NCI-H226 (cell line): ENCODE measurements around the gene SCN9A.
"Not testable (repeated sequence)": the region's sequence is repeated elsewhere in the genome, so short reads cannot be mapped to it uniquely, and the experiment has no call there.

Experiments used
- DNase-seq: peaks from one replicate; pipeline ENCODE4 v3.0.0-alpha.2; 2015

The SCN9A gene

DNA sequence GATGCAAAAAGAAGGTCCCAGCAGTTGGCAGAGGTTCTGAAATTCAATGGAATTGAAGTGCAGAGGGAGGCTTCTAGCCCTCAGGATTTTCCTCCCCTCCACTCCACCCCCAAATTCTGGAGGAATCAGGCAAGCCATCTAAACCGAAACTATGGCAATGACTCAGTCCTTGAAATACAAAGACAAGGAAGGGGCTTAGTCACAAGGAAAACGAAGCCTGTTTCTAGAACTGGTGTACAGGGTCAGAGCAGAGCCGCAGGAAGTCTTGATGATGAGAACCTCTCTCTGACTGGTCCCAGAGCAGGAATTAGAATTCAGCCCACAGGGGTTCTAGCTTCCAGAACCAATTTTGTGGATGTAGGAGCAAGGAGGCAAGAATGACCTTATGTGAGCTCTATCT, 136.2 kb downstream of the SCN9A start:
- DNase-seq = peak; percentile 69

DNA sequence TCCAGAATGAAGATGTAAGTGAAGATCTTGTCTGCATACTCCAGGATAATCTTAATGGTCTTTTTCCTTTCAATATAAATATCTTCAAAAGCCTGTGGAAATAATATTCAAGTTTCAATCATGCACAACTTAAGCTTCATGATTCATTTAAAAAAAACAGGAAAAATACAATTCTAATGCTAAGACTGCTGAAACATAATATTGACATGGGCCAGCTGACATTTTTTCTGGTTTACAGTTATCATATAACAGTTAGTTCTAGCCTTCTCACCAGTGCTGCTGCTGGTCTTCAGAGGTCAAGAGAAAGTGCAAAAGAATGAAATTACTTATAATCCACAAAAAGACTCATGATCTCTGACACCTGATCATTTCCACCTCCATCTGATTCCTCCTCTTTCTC, 137.6 kb downstream of the SCN9A start:
- no peak for DNase-seq

GRCh38 chr2:166234112-166234846, 141.5 kb downstream of the SCN9A start:
- DNase-seq = peak; percentile 58

- DNase-seq = no peak
These were observed 142.5 kb downstream of the SCN9A start for GRCh38 chr2:166233244-166233643.

DNA sequence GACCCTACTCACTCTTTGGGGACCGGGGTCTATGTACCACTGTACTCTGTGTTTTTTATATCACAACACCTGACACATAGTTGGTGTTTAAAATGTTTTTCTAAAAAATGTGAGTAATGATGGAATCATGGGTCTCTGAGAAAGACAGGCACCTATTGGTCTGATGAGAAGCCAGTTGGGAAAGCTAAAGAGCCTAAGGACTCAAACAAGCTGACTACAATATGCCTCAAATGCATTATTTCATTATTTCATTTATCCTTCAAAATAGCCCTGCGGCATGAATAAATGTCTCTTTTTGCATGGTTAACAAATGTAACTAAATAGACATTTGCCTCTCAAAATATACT, 145.0 kb downstream of the SCN9A start:
- no peak for DNase-seq

- peak; percentile 60 for DNase-seq
These were observed 145.6 kb downstream of the SCN9A start for GRCh38 chr2:166230024-166230723.

GRCh38 chr2:166229678-166230023, 146.1 kb downstream of the SCN9A start:
- DNase-seq = no peak

GRCh38 chr2:166224197-166224596, 151.5 kb downstream of the SCN9A start:
- no peak for DNase-seq

- no peak for DNase-seq
These were observed 152.4 kb downstream of the SCN9A start for GRCh38 chr2:166223298-166223697.

GRCh38 chr2:166211079-166211478, 164.7 kb downstream of the SCN9A start:
- DNase-seq = no peak

DNA sequence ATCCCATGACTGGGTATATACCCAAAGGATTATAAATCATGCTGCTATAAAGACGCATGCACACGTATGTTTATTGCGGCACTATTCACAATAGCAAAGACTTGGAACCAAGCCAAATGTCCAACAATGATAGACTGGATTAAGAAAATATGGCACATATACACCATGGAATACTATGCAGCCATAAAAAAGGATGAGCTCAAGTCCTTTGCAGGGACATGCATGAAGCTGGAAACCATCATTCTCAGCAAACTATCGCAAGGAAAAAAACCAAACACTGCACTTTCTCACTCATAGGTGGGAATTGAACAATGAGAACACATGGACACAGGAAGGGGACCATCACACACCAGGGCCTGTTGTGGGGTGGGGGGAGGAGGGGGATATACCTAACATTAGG, 165.8 kb downstream of the SCN9A start:
- DNase-seq = not testable (repeated sequence)

DNA sequence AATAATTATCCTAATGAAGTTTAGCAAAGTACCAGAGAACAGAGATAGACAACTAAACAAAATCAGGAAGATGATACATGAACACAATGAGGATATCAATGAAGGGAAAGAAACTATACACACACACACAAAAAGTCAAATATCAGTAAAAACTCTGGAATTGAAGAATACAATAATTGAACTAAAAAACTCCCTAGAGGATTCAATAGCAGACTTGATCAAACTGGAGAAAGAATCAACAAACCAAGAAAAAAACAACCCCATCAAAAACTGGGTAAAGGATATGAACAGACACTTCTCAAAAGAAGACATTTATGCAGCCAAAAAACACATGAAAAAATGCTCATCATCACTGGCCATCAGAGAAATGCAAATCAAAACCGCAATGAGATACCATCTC, 166.4 kb downstream of the SCN9A start:
- DNase-seq = not testable (repeated sequence)

GRCh38 chr2:166206153-166206552, 169.6 kb downstream of the SCN9A start:
- not testable (repeated sequence) for DNase-seq

DNA sequence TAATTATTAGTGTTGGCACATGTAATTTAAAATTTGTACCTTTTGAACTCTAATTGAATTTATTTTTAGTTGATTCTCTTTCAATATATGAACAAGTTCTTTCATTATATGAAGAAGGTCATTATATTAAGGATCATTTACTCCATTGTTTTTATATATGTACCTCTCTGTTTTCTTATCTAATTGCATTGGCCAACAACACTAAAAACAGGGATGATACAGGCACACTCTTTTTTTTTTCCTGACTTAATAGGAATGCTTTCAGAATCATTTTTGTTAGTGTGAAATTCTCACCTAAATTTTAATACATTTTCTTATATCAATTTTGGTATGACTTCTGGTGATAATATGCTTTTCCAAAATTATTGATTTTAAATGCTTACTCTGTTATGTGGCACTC, 173.0 kb downstream of the SCN9A start:
- no peak for DNase-seq

GRCh38 chr2:166197446-166197845, 178.3 kb downstream of the SCN9A start:
- peak; percentile 56 for DNase-seq

DNA sequence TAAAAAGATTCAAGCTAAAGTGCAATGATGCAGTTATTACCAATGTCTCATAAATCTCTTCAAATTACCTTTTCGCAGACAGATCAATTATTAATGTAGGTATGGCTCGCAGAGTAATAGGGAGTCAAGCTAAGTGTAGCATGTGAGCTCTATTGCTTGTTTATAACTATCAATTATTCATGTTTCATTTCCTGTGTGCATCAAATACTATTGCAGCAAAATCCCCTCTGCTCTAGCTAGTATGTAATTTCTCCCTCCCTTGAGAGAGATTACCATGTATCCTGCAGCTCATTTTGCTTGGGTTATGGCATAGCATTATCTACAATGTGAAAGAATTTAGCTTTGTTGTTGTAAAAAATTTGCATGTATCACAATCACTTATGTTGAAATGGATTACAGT, 182.3 kb downstream of the SCN9A start:
- DNase-seq = no peak

DNA sequence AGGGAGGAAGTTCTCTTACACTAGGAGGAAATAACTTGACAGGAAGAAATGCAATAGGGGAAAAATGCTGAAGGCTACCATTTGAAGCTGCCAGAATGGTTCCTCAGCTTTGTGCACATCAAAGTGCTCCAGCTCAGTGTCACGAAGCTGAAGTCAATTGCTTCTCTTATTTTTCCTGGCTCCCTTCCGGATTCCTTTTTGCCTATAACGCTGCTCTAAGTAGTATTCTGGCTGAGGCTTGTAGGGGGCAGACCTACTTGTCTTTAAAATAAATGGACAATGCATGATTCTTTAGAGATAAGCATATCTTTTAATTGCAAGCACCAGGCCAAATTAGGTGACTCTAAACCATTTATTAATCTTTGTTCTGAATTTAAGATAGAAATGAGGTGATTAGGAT, 187.7 kb downstream of the SCN9A start:
- no peak for DNase-seq

- no peak for DNase-seq
These were observed 191.0 kb downstream of the SCN9A start for GRCh38 chr2:166184789-166185188.

- DNase-seq = no peak
These were observed 194.0 kb downstream of the SCN9A start for GRCh38 chr2:166181813-166182154.

DNA sequence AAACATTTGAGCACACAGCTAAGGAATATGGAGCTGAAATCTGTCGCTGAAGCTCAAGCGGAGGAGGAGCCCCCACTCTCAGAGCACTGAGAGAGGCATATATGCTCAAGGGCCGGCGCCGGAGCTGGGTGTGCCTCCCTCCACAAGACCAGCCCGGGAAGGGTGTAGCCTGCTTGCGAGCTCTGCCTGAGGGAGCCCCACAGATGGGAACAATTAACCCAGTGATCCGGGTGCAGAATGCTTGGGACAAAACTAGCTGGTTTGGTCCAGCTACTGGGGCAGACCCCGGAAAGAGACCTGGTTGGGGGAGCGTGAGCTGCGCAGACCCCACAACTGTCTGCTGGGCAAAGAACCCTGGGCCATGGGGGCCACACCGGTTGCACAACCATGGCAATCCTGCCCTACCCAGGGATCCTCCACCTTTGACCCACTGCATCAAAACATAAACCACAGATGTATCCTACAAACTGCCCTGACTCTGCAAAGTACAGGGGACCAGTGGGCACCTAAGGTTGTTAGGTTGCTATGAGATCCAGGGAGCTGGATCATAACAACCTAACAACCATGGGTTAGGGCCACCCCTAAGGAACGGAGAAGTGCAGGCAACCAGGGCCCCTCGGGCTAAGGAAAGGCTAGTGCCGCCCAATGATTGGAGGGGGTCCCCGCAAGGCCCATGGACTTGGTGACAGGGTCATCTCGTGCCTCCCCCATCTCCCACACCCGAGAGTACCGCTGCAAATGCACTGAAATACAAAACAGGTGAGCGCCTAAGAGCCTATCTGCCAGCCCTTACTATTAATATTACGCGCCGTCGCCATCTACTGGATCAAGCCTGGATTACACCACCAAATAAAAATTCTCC, 194.6 kb downstream of the SCN9A start:
- peak; percentile 29 for DNase-seq

- DNase-seq = no peak
These were observed 196.5 kb downstream of the SCN9A start for GRCh38 chr2:166179201-166179600.

GRCh38 chr2:166173263-166173662, 202.5 kb downstream of the SCN9A start:
- DNase-seq = no peak

- DNase-seq = no peak
These were observed 204.5 kb downstream of the SCN9A start for GRCh38 chr2:166171216-166171615.

- peak; percentile 18 for DNase-seq
These were observed 205.4 kb downstream of the SCN9A start for GRCh38 chr2:166170356-166170755.
